Stomach (tissue), 4 donors: ENCODE data around the gene L3MBTL3.

Experiments
- CTCF ChIP-seq, 7 experiments: fragments of 450-650 bp in 4 of 7; fragments of 200-600 bp in 3 of 7; sonication (generic) in 3 of 7; IDR thresholded peaks; one replicate each; pipeline ENCODE4 v1.5.1; 2016 to 2019; ENCODE audit warnings: antibody characterized with exemption in 7 of 7, control low read depth in 2 of 7, mild to moderate bottlenecking in 1 of 7
- EP300 ChIP-seq: sonication (generic); formaldehyde crosslinking; IDR thresholded peaks from one replicate; pipeline ENCODE4 v1.6.1; 2017; ENCODE audit warnings: antibody characterized with exemption
- POLR2A ChIP-seq, 4 donors: fragments of 450-650 bp; IDR thresholded peaks; one replicate each; pipeline ENCODE4 v1.6.1; 2016; ENCODE audit warnings: antibody characterized with exemption in 4 of 4, control low read depth in 2 of 4, mild to moderate bottlenecking in 1 of 4, moderate library complexity in 1 of 4
- POLR2AphosphoS5 ChIP-seq, 3 donors: sonication (generic); formaldehyde crosslinking; IDR thresholded peaks; one replicate each; pipeline ENCODE4 v1.6.1; 2016; ENCODE audit warnings: antibody characterized with exemption in 3 of 3

DNA sequence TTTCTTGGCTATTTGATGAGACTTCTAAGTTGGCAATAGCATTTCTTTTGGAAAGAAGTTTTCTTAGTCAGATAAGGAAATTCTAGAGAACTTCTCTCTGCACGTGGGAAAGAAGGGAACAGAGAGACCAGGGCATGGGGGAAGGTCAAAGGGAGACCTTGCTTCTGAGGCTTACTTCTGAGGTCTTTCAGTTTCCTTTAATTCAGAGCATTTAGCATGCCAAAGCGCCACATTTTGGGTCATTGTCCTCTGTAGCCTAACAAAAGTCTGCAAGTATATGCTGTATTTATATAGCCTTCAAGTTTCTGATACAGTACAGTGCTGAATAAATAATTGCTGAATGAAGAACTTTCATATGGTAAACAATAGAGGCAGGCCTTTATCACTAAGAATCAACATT, 108.8 kb downstream of the L3MBTL3 start:
- TF ChIP-seq CTCF (IDR thresholded peaks at IDR 0.05) (no peak), POLR2A (IDR thresholded peaks at IDR 0.05) (no peak), POLR2AphosphoS5 (IDR thresholded peaks at IDR 0.05) (no peak), EP300 (no peak)
